Epidermal melanocyte (primary cell): ENCODE measurements around the gene GIGYF2.

Experiments used
- DNase-seq: peaks from one replicate; pipeline ENCODE4 v3.0.0; 2011; ENCODE audit warnings: low spot score; ENCODE audit not compliant: insufficient read length

GIGYF2 gene

DNA sequence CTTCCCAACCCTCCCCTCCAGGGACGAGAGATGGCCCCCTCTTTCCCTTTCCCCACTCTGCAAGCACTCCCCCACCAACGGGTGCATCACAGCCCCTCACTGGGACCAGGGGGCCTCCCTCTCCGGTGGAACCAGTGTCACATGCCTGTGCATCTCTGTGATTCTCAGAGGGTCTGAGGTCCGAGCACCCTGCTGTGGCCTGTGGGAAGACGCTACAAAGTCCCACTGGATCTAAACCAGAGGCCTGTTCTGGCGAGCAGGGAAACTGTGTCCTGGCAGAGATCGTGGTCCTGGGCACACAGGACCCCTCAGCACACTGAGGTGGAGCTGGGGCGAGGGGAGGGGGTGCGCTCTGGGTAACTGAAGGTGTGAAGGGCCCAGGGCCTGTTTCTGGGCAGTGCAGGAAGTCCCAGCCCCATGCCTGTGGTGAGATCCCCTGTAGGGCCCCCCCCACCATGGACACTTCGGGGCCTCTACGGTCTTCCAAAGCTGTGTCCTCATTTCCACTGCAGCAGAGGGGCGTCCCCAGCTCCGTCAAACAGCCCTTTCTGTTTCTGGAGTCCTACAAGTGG, 180.9 kb downstream of the GIGYF2 start:
- DNase-seq, result no peak

DNA sequence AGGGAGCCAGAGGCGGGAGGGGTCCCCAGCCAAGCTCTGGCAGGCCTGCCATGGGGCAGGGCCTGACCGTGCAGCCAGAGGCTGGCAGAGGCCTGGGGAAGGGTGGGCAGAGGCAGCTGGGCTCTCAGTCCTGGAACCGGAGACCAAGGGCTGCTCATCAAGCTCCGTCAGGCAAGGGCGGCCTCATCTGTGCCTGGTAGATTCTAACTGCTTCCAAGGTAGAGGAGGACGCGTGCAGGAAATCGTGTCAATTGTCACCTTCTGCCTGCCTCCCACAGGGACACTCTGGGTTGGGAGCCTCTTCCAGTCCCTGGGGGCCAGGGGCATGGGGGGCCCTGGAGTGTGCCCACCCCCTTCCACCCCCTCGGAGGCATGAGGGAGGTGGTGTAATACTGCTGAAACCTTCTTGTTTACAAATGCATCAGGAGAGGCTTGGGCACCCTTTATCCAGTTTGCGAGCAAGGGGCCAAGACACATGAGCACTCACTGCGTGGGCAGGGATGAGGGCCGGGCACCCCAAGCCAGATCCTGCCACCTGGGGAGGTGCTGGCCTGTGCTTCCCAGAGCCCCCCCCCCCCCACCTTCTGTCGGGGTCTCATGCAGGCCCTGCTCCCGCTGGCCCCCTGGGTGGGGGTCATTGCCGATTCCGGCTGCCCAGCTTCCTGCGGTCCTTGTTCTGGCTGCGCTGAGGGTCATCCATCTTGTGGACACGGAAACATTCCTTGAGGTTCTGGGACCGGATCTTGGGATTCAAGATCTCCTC, 181.9 kb downstream of the GIGYF2 start:
- no peak for DNase-seq

DNA sequence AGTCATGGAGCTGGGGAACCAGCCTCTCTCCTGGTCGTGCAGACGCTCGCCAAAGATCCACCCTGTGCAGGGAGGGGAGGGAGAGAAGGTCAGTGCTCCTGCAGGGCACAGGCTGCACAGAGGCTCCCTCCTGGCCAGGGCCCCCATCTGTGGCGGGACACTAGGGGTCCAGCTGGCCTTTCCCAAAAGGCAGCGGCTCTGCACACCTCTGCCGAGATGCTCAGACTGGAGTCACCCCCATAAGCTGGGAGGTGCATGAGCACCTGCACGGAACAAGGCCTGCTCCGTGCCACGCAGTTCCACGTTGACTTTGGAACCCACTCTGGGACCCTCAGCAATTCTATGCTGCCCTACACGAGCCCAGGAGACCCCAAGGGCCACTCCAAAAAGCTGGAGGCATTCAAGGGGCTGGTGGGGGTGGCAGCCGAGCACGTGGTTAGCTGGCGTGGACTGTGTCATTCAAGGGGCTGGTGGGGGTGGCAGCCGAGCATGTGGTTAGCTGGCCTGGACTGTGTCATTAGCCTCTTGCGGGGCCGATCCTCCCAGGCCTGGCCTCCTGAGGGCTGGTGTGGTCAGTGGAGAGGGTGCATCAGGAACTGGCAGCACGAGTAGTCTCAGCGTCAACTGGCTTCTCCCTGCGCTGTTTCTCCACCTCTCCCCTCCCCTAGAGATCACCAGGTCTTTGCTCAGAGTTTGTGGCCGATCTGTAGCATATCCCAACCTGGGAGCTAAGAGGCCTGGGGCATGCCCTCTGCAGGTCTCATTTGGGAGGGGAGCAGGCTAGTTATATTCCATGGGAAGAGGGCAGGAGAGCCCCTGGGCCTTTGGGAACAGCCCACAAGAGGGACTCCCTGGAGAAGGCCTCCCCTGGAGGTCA, 182.7 kb downstream of the GIGYF2 start:
- DNase-seq, result no peak

DNA sequence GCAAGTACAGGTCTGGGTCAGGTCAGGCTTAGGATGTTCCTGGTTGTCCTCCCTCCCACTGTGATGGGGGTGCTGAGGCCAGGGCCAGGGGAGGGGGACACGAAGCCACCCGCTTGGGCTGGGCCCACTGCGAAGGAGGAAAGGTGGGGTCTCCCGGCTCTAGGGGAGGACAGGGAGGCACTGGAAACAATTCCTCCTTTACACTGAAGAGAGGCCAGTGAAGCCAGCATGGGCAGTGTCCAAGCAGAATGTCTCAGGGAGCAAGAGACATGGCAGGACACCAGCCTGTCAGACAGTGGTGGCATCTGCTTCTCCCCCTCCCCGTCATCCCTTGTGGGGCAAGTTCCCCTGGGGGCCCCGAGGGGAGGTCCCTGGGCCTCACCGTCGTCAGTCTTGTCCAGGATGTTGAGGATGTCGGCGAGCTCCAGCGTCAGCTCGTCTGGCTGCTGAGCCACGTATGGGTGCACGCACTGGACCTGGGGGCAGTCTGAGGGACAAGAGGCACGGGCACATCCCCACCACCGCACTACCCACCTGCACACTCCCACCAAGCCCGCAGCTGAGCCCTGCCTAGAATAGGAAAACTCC, 183.7 kb downstream of the GIGYF2 start:
- DNase-seq, result no peak

DNA sequence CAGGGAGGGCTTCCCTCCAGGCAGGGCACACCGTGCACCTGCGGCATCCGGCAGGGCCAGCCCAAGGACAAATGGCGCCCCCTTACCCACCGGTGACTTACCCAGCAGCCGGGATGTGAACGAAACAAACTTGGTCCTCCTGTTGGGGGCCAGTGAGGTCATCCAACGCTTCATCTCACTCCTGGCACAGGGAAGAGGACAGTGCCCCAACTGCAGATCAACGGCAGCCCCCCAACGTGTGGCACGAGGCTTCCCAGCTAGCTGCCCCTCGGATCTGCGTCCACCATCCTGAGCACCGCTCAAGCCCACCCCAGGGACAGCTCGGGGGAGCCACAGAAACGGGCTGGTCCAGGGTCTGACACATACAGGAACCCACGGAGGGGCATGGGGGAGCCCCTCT, 185.0 kb downstream of the GIGYF2 start:
- no peak for DNase-seq

DNA sequence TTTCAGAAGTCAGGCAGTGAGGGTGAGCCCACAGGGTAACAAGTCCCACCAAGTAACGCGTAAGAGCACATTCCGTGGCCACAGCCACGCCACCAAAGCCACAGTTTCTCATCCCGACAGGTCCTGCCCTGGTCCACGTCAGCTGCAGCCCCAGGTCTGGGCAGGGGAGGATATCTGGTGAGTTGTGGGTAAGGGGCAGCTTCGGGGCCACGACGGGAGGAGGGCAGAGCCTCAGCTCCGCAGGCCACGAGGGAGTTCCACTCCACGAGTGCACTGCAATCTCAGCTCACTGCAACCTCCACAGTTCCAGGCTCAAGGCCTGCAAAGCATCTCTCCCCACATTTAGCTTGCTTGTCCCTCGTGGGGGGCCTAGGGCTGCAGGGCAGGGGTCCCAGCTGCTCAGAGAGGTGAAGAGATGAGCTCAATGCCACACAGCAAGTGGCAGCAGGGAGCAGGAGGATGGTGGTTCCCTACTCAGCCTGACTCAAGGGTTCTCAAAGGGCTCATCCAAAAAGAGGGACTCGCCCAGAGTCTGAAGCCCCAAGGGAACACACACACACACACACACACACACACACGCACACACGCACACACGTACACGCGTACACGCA, 185.5 kb downstream of the GIGYF2 start:
- DNase-seq, result no peak

DNA sequence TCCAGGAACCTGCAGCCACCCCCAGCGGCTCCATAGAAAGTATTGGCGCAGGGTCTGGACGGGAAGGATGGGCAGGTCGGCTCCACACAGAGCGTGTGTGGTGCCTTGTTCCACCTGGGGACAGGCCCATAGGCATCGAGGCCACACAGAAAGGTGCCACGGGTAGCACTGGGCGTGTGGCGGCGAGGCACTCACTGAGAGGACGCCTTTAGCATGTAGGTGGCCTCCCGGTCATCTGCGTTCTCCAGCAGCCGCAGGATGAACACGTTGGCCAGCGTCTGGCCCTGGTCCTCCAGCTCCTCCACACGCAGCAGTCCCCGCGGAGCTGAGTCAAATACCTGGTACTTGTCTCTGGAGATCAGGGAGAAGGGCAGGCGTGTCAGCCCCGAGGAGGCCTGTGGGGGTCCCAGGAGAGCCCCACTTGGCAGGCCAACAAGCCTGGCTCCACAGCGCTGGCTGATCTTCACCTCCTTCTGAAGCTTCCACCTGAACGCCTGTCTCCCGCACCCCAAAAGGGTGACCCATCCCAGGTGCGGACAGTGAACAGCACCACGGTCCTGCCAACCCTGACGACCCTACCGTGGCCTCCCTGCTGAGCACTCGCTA, 186.1 kb downstream of the GIGYF2 start:
- DNase-seq, result no peak

DNA sequence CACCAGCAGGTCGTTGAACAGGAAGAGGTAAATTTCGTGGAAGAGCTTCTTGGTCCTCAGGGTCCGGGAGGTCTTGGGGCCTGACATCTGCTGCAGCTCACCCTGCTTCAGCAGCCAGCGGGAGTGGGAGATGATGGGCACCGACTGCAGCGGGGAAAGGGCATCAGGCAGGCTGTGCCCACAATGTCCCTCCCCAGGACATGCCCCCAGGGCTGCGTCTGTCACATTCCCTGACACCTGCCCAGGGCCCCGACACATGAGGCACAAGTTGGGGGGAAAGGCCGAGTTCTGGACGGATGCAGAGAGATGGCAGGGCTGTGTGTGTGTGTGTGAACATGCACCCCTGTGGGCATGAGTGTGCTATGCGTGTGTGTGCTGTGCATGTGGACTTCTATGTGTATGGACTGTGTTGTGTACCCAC, 186.9 kb downstream of the GIGYF2 start:
- no peak for DNase-seq

DNA sequence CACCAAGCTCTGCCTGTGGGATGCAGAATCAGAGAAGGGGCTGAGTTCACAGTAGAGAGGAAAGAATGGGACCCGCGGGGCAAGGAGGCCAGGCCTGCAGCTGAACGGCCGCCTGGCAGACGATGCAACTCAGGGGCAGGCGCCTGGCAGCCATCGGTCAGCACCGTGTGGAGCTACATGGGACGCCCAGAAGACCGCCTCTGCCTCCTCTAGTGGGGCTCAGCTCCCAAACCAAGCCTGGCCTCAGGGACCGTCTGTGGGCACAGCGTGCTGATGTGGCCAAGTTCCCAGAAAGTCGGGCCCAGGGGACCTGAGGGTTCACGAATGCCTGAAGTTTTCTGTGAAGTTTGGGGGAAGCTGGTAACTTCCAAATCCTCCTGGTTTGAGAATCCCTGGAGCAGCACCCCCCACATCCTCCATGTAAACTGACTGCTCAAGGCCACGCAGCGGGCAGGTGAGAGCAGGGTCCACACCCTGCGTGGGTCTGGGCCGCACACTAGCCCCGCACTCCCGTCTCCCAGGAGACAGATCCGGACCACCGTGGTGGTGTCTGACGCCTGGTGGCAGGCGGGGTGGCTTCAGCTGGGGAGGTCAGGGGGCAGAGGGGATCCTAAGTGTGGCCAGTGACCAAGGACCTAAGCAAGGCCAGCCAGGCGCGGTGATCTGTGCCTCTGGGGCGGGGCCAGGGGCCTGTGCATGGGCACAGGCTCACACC, 187.6 kb downstream of the GIGYF2 start:
- no peak for DNase-seq

DNA sequence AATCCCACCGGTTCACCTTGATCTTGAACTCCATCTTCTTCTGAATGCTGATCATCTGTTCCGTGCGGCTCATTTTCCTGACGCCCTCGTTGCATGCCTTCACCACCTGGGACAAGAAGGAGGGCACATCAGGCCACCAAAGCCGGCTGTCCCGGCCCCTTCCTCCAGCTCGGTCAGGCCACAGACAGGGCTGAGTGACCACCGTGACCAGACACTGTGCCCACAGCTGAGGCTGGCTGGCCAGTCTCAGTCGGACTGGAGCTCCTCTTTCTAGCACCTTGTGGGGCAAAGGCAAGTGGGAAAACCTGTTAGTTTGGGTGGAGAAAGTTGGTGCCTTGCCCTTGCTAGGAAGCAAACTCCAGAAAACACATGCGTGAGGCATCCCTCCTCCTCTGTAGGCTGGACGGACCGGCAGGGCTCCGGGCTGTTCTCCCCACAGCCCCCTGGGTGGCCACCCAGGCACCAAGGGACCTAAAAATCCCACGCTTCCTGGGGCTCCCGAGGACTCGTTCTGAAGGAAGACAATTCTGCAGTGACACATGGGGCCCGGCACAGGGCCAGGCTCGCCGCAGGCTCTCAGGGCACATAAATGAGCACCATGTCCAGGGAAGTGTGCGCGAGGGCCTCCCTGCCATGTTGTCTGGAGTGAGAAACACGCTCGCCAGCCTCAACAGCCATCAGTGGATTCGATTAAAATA, 188.3 kb downstream of the GIGYF2 start:
- DNase-seq, result no peak

DNA sequence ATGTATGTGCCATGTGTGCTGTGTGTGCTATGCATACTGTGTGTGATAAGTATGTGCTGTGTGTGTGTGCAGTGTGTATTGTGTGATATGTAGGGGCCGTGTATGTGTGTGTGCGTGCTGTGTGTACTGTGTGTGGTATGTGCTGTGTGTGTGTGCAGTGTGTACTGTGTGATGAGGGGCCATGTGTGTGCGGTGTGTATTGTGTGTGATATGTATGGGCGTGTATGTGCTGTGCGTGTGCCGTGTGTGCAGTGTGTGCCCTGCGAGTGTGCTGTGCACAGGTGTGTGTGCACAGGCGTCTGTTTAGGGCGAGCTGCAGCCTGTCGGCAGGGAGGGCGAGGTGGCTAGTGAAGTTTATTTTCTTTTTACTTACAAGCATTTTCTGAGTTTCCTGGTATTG, 189.0 kb downstream of the GIGYF2 start:
- no peak for DNase-seq

DNA sequence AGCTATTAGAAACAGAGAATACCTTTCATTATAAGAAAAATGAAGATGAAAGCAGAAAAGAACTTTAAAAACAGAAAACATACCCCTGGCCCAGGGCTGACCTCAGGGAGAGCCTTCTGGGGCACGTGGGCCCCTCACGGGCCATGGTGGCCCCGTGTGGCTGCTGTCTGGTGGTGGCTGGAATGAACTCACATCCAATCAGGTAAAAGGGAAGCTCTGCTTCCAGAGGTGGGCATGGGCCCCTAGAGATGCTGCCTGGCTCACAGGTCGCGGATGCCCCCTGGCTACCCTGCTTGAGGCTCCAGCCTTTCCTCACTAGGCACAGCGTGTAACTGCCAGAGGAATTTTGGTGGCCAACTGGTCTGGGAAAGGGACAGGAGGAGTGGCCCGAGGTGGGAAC, 189.5 kb downstream of the GIGYF2 start:
- DNase-seq, result no peak

DNA sequence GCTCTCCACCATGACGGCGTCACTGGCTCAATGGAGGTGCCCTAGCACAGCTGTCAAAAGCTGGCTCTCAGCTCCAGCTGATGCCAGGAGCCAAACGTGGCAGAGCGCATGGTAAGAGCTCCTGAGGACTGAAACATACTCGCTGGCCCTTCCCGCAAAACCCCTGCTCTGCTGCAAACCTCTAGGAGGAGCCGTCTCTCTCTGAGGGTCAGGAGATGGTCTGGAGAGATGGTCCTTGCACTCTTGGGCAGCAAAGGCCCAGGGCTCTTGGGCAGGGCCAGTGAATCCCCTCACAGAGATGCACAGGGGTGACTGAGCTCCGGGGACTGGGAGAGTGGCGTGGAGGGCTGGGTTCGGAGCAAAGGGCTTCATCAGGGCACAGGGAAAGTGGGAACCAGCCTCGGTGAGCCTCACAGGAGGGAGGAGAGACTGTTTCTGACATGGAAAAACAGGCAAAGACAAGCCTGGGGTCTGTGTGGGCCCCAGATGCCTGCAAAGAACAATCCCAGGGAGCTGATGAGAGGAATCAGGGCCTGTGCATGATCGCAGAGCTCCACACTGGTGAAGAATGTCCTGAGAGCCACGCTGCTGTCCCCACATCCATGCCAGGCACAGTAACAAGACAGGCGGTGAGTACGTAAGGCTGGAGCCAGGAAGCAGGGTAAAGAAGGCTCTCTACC, 190.2 kb downstream of the GIGYF2 start:
- DNase-seq, result no peak

DNA sequence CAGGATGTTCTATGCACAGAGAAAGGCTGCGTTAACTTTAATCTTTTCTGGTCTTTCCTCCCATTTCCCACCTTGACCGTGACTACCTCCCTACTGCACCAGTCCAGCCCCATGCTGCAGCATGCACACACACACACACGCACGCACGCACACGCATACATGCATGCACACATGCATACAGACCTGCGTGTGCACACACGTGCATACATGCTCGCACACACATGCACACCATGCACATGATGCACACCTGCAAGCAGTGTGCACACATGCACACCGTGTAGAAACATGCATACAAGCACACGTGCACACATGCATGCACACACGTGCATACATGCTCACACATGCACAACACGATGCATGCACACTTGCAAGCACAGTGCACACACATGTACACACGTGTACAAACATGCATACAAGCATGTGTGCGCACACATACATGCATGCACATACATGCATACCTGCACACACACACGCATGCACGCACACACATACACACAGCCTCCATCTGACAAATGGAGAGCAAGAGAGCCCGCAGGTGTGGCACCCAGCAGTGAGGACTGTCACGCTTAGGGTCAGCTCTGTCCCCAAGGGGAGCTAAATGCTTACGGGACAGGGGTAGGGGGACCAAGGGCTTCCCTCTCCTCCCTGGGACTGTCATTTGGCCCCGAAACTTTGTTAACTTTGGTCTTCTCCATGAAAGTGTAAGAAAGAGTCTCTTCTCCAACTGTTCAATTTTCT, 191.1 kb downstream of the GIGYF2 start:
- DNase-seq, result no peak

DNA sequence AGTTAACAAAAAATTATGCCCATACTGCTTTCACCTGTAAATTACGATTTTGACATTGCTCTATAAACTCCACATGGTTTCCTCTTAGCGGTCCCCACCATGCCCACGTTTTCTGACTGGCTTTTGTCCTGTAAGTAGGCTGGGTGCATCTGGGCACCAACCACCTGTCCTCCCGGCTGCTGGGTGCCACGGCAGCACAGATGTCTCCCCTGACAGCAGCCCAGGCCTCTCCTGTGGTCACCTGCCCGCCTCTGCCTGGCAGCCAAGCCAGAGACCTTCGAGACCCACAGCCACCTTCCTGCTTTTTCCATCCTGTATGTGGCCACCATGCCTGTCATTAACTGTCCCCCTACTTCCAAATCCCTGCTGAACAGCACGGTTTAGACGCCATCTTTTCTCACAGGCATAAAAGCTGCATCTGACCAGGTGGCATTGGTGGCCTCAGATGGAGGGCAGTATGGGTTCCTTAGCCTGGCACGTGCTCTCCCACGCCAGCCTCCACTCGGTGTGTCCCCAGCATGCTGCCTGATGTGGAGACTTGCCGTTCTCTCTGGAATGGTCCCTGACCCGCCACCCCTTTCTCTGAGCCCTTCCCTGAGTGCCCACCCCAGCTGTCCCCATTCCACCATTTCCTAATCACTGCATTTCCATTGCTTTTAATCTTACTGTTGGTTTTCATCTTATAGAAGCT, 191.9 kb downstream of the GIGYF2 start:
- DNase-seq, result no peak

DNA sequence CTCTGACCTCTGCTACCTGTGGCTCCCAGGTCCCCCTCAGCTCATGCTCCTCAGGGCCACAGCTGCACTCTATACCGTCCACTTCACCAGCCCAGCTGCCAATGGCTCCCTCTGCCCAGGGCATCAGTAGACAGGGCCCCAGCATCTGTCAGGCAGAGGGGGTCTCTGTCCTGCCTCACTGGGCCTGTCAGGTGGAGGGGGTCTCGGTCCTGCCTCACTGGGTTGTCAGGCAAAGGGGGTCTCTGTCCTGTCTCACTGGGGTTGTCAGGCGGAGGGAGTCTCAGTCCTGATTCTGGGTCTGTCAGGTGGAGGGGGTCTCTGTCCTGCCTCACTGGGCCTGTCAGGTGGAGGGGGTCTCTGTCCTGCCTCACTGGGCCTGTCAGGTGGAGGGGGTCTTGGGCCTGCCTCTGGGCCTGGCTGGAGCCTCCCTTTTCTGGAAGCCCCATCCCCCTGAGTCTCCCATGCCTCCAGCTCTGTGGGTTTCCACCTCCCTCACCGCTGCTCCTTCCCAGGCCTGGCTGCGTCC, 192.8 kb downstream of the GIGYF2 start:
- DNase-seq, result no peak

DNA sequence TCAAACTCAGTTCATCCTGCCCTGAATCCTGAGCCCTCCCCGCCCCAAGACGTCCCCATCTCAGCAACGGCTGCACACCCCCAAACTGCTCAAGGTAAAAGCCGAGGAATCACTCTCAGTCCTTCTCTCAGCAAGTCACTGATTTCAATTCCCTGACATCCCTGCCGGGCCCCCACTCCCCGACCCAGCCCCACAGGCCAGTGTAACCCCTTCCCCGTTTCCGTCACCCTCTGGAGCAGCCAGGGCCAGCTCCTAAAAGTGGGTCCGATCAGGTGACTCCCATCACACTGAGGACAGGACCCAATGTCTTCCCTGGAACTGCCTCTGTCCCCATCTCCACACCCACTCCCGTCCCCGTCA, 193.4 kb downstream of the GIGYF2 start:
- DNase-seq, result no peak
